GM19328 (cell line): ENCODE measurements around the gene SLC26A11.
"Not testable (repeated sequence)": the region's sequence is repeated elsewhere in the genome, so short reads cannot be mapped to it uniquely, and the experiment has no call there.

Experiments
- ATAC-seq: cut with Tn5 transposase; IDR thresholded peaks from one replicate; pipeline ENCODE4 v1.9.1; 2021; ENCODE audit warnings: mild to moderate bottlenecking, moderate library complexity; ENCODE audit not compliant: unreplicated experiment

SLC26A11 gene

GRCh38 chr17:80299350-80300100 lies 79.3 kb downstream of the SLC26A11 start:
- ATAC-seq = not testable (repeated sequence)

- not testable (repeated sequence) for ATAC-seq
These were observed 80.5 kb downstream of the SLC26A11 start for GRCh38 chr17:80300756-80301155.
